GM08714 (cell line): ENCODE measurements around the gene SLCO4A1.
"Not testable (repeated sequence)": the region's sequence is repeated elsewhere in the genome, so short reads cannot be mapped to it uniquely, and the experiment has no call there.

ENCODE experiments used
- H3K4me3 ChIP-seq: fragments of 200-500 bp; sonication (Bioruptor generic); 2 replicates; pipeline ENCODE4 v1.5.1; 2014; ENCODE audit warnings: mild to moderate bottlenecking, low read length, inconsistent platforms
- ZNF274 ChIP-seq: IDR thresholded peaks from 2 replicates; pipeline ENCODE4 v1.6.1; 2012; ENCODE audit warnings: mild to moderate bottlenecking, low read depth, low read length

Gene SLCO4A1

GRCh38 chr20:62674370-62674769 is 32.1 kb downstream of the SLCO4A1 start:
- TF ChIP-seq ZNF274, result no peak
- no peak overlapping the region for H3K4me3 ChIP-seq

- no peak overlapping the region for H3K4me3 ChIP-seq
- TF ChIP-seq ZNF274, result no peak
These were observed 33.0 kb downstream of the SLCO4A1 start for GRCh38 chr20:62675156-62675876.

GRCh38 chr20:62675877-62676260 is 33.6 kb downstream of the SLCO4A1 start:
- H3K4me3 ChIP-seq, result no peak overlapping the region
- no peak for TF ChIP-seq ZNF274

- no peak overlapping the region for H3K4me3 ChIP-seq
- TF ChIP-seq ZNF274, result no peak
These were observed 34.7 kb downstream of the SLCO4A1 start for GRCh38 chr20:62676976-62677375.

- no peak for TF ChIP-seq ZNF274
- H3K4me3 ChIP-seq, result no peak overlapping the region
These were observed 35.4 kb downstream of the SLCO4A1 start for GRCh38 chr20:62677678-62678077.

DNA sequence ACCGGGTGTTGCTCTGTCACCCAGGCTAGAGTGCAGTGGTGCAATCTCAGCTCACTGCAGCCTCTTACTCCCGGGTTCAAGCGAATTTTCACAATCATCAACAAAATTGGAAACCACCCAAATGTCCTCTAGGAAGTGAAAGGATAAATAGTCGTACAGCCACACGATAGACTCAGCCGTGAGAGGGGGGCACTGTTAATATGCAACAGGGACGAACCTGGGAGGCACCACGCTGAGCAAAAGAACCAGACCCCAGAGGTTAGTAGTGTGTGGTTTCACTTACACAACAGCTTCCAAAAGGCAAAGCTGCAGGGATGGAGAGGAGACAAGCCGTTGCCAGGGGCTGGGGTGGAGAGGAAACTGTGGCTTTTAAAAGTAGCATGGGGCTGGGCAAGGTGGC is 36.2 kb downstream of the SLCO4A1 start:
- no peak overlapping the region for H3K4me3 ChIP-seq
- TF ChIP-seq ZNF274, result no peak

GRCh38 chr20:62679978-62680589 is 37.8 kb downstream of the SLCO4A1 start:
- TF ChIP-seq ZNF274, result no peak
- H3K4me3 ChIP-seq, result no peak overlapping the region

- no peak overlapping the region for H3K4me3 ChIP-seq
- no peak for TF ChIP-seq ZNF274
These were observed 40.7 kb downstream of the SLCO4A1 start for GRCh38 chr20:62682912-62683517.

DNA sequence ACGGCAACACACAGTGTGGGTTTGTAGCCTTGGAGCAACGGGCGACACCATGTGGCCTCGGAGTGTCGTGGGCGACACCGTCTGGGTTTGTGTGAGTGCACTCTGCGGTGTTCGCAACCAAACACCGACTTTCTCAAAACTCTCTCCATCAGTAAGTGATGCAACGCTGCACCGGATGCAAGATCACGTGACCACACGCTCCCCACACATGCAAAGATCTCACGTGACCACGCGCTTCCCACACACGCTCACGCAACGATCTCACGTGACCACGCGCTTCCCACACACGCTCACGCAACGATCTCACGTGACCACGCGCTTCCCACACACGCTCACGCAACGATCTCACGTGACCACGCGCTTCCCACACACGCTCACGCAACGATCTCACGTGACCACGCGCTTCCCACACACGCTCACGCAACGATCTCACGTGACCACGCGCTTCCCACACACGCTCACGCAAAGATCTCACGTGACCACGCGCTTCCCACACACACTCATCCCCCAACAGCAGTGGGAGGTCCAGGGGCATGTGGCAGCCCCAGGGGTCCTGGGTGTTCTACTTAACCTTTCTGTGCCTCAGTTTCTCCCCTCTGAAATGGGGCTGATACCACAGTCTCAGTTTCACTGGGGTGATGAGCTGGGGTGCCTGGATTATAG is 41.5 kb downstream of the SLCO4A1 start:
- not testable (repeated sequence) for H3K4me3 ChIP-seq

GRCh38 chr20:62684981-62685380 is 42.7 kb downstream of the SLCO4A1 start:
- no peak overlapping the region for H3K4me3 ChIP-seq

GRCh38 chr20:62685781-62686555 is 43.7 kb downstream of the SLCO4A1 start:
- no peak overlapping the region for H3K4me3 ChIP-seq
- no peak for TF ChIP-seq ZNF274

More at GRCh38 chr20:62684981-62685380, 42.7 kb downstream of the SLCO4A1 start:
- TF ChIP-seq ZNF274, result no peak

DNA sequence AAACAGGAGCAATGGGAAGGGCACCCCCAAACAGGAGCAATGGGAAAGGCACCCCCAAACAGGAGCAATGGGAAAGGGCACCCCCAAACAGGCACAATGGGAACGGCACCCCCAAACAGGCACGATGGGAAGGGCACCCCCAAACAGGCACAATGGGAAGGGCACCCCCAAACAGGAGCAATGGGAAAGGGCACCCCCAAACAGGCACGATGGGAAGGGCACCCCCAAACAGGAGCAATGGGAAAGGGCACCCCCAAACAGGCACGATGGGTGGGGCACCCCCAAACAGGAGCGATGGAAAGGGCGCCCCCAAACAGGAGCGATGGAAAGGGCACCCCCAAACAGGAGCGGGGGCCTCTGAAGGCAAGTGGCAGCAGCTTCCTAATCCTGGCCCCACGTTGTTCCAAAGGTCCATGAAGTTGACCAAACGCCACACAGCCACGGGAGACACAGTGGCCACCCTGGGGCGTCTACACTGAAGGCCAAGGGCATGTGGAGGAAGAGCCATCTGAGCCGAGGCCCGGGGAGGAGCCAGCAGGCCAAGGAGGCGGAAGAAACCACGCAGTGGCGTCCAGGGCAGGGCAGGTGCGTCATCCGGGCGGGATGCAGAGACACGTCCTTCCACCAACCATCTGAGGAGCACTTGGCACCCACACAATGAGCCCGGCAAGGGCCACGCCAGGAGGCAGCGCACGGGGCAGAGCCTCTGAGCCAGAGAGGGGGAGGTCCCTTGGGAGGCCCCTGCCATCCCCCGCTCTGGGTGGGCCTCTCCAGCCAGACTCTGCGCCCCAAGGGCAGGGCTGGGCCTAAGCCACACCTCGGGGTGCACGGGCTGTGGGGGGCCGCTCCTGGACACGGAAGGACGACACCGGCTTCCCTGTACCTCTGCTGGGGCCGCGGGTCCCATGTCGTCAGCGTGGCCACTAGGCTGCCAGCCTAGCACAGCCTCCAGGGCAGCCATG is 44.8 kb downstream of the SLCO4A1 start:
- no peak overlapping the region for H3K4me3 ChIP-seq
- TF ChIP-seq ZNF274, result no peak

DNA sequence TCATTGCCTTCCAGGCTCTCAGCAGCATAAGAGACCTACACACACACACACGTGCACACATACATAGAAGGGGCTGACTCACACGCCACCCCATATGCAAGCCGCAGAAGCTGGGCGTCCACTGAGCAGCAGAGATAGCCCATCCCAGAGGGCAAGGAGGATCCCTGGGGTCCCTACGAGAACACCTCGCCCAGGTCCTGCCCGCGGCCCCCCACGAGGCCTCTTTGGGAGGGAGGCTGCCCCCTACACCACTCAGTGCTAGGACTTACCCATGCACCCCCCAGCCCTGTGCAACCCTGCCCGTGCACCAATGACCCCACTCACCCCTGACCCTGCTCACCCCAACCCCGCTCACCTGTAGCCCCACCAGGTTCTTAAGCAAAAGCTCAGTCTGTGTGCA is 45.8 kb downstream of the SLCO4A1 start:
- no peak for TF ChIP-seq ZNF274
- no peak overlapping the region for H3K4me3 ChIP-seq

- TF ChIP-seq ZNF274, result no peak
These were observed 46.7 kb downstream of the SLCO4A1 start for GRCh38 chr20:62688855-62689460.

More at GRCh38 chr20:62688855-62689460, 46.7 kb downstream of the SLCO4A1 start:
- no peak overlapping the region for H3K4me3 ChIP-seq
